KBM-7 (cell line): Measurements from ENCODE around the gene CFL1.
"Not testable (repeated sequence)": the region's sequence is repeated elsewhere in the genome, so short reads cannot be mapped to it uniquely, and the experiment has no call there.

Source experiments
- DNase-seq: peaks from one replicate; pipeline ENCODE4 v3.0.0-alpha.2; 2015
- in situ Hi-C: fragments of 300-500 bp; cut with MboI; formaldehyde crosslinking; loops from 2 replicates; pipeline ENCODE4 v1.14.3; 2020; ENCODE audit warnings: low sequenced_read_pairs, low pct_unique_long_range_greater_than_20kb, mixed read lengths

CFL1 gene

GRCh38 chr11:65857853-65858680 is at the start of gene CFL1:
TSS of gene CFL1 (minus strand) at chr11:65858180. CDS start at chr11:65858099, 81 bp downstream.
- DNase-seq: peak; percentile 99
- in situ Hi-C loops: no loop called here

- in situ Hi-C loops: no loop called here
- no peak for DNase-seq
Measured at GRCh38 chr11:65906602-65907001, 48.6 kb upstream of the CFL1 start.

GRCh38 chr11:65903715-65904114 is 45.7 kb upstream of the CFL1 start:
- no peak for DNase-seq
- in situ Hi-C loops: no loop called here

- DNase-seq: peak; percentile 32
Measured at GRCh38 chr11:65903068-65903481, 45.1 kb upstream of the CFL1 start.

GRCh38 chr11:65900899-65901180 is 42.9 kb upstream of the CFL1 start:
- no peak for DNase-seq
- in situ Hi-C loops: no loop called here

More at GRCh38 chr11:65903068-65903481, 45.1 kb upstream of the CFL1 start:
- in situ Hi-C loops: no loop called here

GRCh38 chr11:65900125-65900898 is 42.3 kb upstream of the CFL1 start, which contains the start of gene FOSL1:
TSS of gene FOSL1 (minus strand) at chr11:65900388. CDS start at chr11:65900339, 49 bp downstream.
- DNase-seq: peak; percentile 95
- in situ Hi-C loops: no loop called here

GRCh38 chr11:65899356-65900124 is 41.6 kb upstream of the CFL1 start:
- in situ Hi-C loops: no loop called here
- DNase-seq: peak; percentile 74

- DNase-seq: no peak
- in situ Hi-C loops: no loop called here
Measured at GRCh38 chr11:65898656-65899355, 40.8 kb upstream of the CFL1 start.

- DNase-seq: no peak
- in situ Hi-C loops: no loop called here
Measured at GRCh38 chr11:65897020-65897471, 39.1 kb upstream of the CFL1 start.

- no peak for DNase-seq
- in situ Hi-C loops: no loop called here
Measured at GRCh38 chr11:65896034-65896999, 38.3 kb upstream of the CFL1 start.

- in situ Hi-C loops: no loop called here
- DNase-seq: no peak
Measured at GRCh38 chr11:65895482-65895981, 37.6 kb upstream of the CFL1 start.

GRCh38 chr11:65894034-65894591 is 36.1 kb upstream of the CFL1 start:
- in situ Hi-C loops: no loop called here
- DNase-seq: peak; percentile 56

- in situ Hi-C loops: no loop called here
- DNase-seq: no peak
Measured at GRCh38 chr11:65892661-65893317, 34.8 kb upstream of the CFL1 start.

- DNase-seq, in situ Hi-C loops: not testable (repeated sequence)
Measured at GRCh38 chr11:65892137-65892540, 34.2 kb upstream of the CFL1 start.

- peak; percentile 77 for DNase-seq
- in situ Hi-C loops: no loop called here
Measured at GRCh38 chr11:65891219-65892136, 33.5 kb upstream of the CFL1 start.
